Gastroesophageal sphincter (tissue), 4 donors: ENCODE measurements around the gene CAD. TPM values are rescaled to one million over a fixed set of nuclear protein-coding genes. Genes with fewer than 3 reads are reported as not detected.

Experiments
- ATAC-seq: fragments of 150-250 bp; one replicate; pipeline ENCODE4 v1.9.1; 2016; ENCODE audit warnings: mild to moderate bottlenecking, moderate library complexity
- H3K27ac ChIP-seq, 4 donors: fragments of 200-600 bp; sonication (generic) in 3 of 4; 1 replicate in 3 of 4; 2 replicates in 1 of 4; pipeline ENCODE4 v1.5.1; 2016 to 2019
- H3K27me3 ChIP-seq: fragments of 200-600 bp; sonication (generic); one replicate; pipeline ENCODE4 v1.5.1; 2019
- H3K36me3 ChIP-seq, 2 donors: fragments of 200-600 bp; sonication (generic); one replicate each; pipeline ENCODE4 v1.5.1; 2019; ENCODE audit warnings: control low read depth in 1 of 2
- H3K4me1 ChIP-seq, 3 donors: fragments of 200-600 bp; sonication (generic); 1 replicate in 2 of 3; 2 replicates in 1 of 3; pipeline ENCODE4 v1.5.1; 2016 to 2019; ENCODE audit warnings: control low read depth in 2 of 3
- H3K4me3 ChIP-seq, 2 donors: fragments of 200-600 bp; sonication (generic); one replicate each; pipeline ENCODE4 v1.5.1; 2019; ENCODE audit warnings: mild to moderate bottlenecking in 1 of 2, moderate library complexity in 1 of 2
- H3K9me3 ChIP-seq, 3 donors: fragments of 200-600 bp; sonication (generic); one replicate each; pipeline ENCODE4 v1.5.1; 2017 to 2019; ENCODE audit warnings: control low read depth in 2 of 3
- CTCF ChIP-seq, 4 experiments: fragments of 200-600 bp in 2 of 4; fragments of 450-650 bp in 2 of 4; sonication (generic) in 1 of 4; IDR thresholded peaks; one replicate each; pipeline ENCODE4 v1.5.1; 2017 to 2019; ENCODE audit warnings: antibody characterized with exemption in 4 of 4, mild to moderate bottlenecking in 2 of 4, moderate library complexity in 2 of 4
- EP300 ChIP-seq: sonication (generic); formaldehyde crosslinking; IDR thresholded peaks from one replicate; pipeline ENCODE4 v1.6.1; 2017; ENCODE audit warnings: antibody characterized with exemption, mild to moderate bottlenecking
- POLR2A ChIP-seq, 2 donors: fragments of 450-650 bp; IDR thresholded peaks; one replicate each; pipeline ENCODE4 v1.6.1; 2017; ENCODE audit warnings: antibody characterized with exemption in 2 of 2, mild to moderate bottlenecking in 2 of 2, moderate library complexity in 1 of 2
- POLR2AphosphoS5 ChIP-seq: sonication (generic); formaldehyde crosslinking; IDR thresholded peaks from one replicate; pipeline ENCODE4 v1.6.1; 2017; ENCODE audit warnings: antibody characterized with exemption
- WGBS, 2 donors: methylation state at CpG; one replicate each; pipeline ENCODE4 v1.1.5; 2018; ENCODE audit warnings: low coverage in 1 of 2; 5-methylcytosine and 5-hydroxymethylcytosine counted together
- total RNA-seq, 4 donors: library from RNA; depleted of rRNA; stranded (reverse); fragments of >200 nt; gene quantifications; one replicate each; pipeline ENCODE4 v1.1.0, GENCODE V29; 2016

The CAD gene
- total RNA-seq, 4 donors from 2014 or later: 12.1 to 23.3 (median 16.3) TPM

- TF ChIP-seq POLR2A (IDR thresholded peaks at IDR 0.05) (no peak), CTCF (IDR thresholded peaks at IDR 0.05) (no peak), EP300 (no peak), POLR2AphosphoS5 (no peak)
- H3K4me1 ChIP-seq: peaks cover 0 to 14% (median 0%) of the 10 kb centered on the region in 3 donors
- H3K27me3 ChIP-seq: peaks cover 28% of the 10 kb centered on the region
- no peak overlapping the region for H3K4me3 ChIP-seq
- 59 to 80% methylated on average over 3 to 4 of the region's 4 CpGs for WGBS, 2 donors
- H3K27ac ChIP-seq: no peak overlapping the region
- no peaks in the 10 kb centered on the region for H3K9me3 ChIP-seq
- no peak for ATAC-seq
- H3K36me3 ChIP-seq: no peaks in the 10 kb centered on the region
Observed at GRCh38 chr2:27182346-27182745, 34.8 kb upstream of the CAD start.

- Histone ChIP-seq H3K4me1 (peaks cover 0 to 14% (median 0%) of the 10 kb centered on the region in 3 donors), H3K27ac (peak overlapping the region in 2 of 4 donors; percentile 59 to 70), H3K27me3 (peaks cover 21% of the 10 kb centered on the region), H3K9me3 (no peaks in the 10 kb centered on the region), H3K36me3 (no peaks in the 10 kb centered on the region), H3K4me3 (no peak overlapping the region)
- no peak for TF ChIP-seq POLR2AphosphoS5
- TF ChIP-seq CTCF (IDR thresholded peaks at IDR 0.05): no peak
- no peak for TF ChIP-seq EP300
- no peak for TF ChIP-seq POLR2A (IDR thresholded peaks at IDR 0.05)
- WGBS, 2 donors: 68 to 71% methylated on average over 3 to 4 of the region's 4 CpGs
- no peak for ATAC-seq
Observed at GRCh38 chr2:27184115-27184514, 33.1 kb upstream of the CAD start.

DNA sequence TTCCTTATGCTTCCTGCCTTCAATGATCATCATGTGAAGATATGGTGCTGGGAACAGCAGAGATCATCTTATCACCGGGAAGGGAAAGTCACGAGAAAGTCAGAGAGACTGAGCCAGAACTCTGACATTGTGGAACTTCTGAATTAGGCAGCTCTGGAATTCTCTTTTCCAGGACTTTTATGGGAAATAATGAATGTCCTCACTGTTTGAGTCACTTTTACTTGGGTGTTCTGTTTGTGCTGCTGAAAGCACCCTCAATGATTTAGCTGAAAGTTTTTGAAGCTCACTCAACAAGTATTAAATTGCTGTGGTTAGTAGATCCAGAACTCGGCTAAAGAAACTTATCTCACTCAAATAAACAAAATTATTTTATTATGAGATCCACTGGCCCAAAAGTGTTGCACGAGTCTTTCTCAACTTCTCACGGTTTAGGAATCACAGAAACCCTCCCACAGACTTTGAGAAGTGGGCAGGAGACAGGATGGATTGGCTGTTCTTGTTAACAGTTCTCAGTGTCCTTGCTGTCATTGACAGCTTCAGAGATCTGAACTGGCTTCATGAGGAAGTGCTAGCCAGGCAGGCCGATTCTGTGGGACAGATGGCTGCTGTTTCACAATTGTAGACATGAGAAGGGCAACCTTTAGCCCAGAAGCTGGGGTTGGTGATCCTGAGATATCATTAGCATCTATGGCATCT is 31.7 kb upstream of the CAD start:
- H3K27me3 ChIP-seq: peaks cover 14% of the 10 kb centered on the region
- H3K4me1 ChIP-seq: peaks cover 0 to 14% (median 0%) of the 10 kb centered on the region in 3 donors
- no peaks in the 10 kb centered on the region for H3K9me3 ChIP-seq
- ATAC-seq: peak; percentile 83
- peak overlapping the region; percentile 9 to 70 (median 42) for H3K27ac ChIP-seq
- peak; percentile 21 for TF ChIP-seq POLR2AphosphoS5
- TF ChIP-seq EP300: no peak
- WGBS, 2 donors: 10 to 19% methylated on average over 6 of the region's 6 CpGs
- H3K36me3 ChIP-seq: no peaks in the 10 kb centered on the region
- no peak overlapping the region for H3K4me3 ChIP-seq

DNA sequence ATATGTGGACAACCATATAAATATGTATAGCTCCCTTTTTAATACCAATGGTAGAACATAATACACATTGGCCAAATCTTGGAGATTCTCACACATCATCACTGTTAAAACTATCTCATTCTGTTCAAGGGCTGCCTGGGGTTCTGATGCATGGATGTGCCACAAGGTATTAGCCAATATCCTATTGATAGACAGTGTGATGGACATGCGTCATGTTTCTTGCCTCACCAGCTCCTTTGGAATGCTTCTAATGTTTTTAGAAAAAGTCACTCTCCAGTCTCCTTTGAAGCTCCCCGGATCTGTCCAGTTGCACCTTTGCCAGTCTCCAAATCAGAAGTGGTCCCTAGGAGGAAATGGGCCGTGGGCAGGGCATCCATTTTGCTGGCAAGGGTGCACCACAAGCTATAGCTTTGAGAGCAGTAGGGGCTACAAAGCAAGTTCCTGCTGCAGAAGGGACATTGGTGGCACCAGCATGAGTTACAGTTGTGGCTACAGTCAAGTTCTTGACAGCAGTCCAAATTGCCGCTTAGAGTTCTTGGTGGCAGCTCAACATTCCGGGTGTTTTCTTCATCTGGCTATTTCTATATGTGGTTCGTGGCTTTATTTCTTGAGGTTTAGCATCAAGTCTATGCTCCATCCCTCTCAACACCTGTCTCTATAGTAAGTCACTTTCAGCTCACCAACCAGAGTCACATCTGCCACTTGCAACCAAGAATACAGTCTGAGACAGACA is 30.4 kb upstream of the CAD start:
- no peak overlapping the region for H3K4me3 ChIP-seq
- 69 to 90% methylated on average over 2 to 5 of the region's 6 CpGs for WGBS, 2 donors
- no peaks in the 10 kb centered on the region for H3K9me3 ChIP-seq
- peaks cover 0 to 14% (median 0%) of the 10 kb centered on the region in 3 donors for H3K4me1 ChIP-seq
- peaks cover 16% of the 10 kb centered on the region for H3K27me3 ChIP-seq
- no peak for TF ChIP-seq POLR2A (IDR thresholded peaks at IDR 0.05)
- no peaks in the 10 kb centered on the region for H3K36me3 ChIP-seq
- H3K27ac ChIP-seq: no peak overlapping the region
- ATAC-seq: no peak

GRCh38 chr2:27189989-27190388 is 27.2 kb upstream of the CAD start:
- Histone ChIP-seq H3K4me3 (no peak overlapping the region), H3K27ac (no peak overlapping the region), H3K9me3 (no peaks in the 10 kb centered on the region), H3K27me3 (peaks cover 24% of the 10 kb centered on the region), H3K36me3 (no peaks in the 10 kb centered on the region), H3K4me1 (peaks cover 0 to 13% (median 0%) of the 10 kb centered on the region in 3 donors)
- no peak for ATAC-seq
- 84 to 85% methylated on average over 4 to 5 of the region's 8 CpGs for WGBS, 2 donors
- TF ChIP-seq POLR2A (IDR thresholded peaks at IDR 0.05) (no peak), CTCF (IDR thresholded peaks at IDR 0.05) (no peak), POLR2AphosphoS5 (no peak), EP300 (no peak)
